Activated CD4-positive, alpha-beta T cell treated with anti-CD3 and anti-CD28 coated beads, Interleukin-2, amount 10 ng/mL, durations not matched to agents 7 days and 5 days (primary cell): ENCODE measurements around the gene ZNF879. TPM values are rescaled to one million over a fixed set of nuclear protein-coding genes. Genes with fewer than 3 reads are reported as not detected.

Experiments used
- CTCF ChIA-PET: fragments of 350-600 bp; sonication (Branson Sonifier 250); formaldehyde crosslinking; loops from one replicate; lab custom pipeline; 2021; ENCODE audit warnings: antibody characterized with exemption; lab: Charles Lee
- POLR2A ChIA-PET: fragments of 350-600 bp; sonication (Branson Sonifier 250); formaldehyde crosslinking; loops from one replicate; lab custom pipeline; 2021; ENCODE audit warnings: antibody characterized with exemption; lab: Charles Lee
- DNase-seq: peaks from one replicate; pipeline ENCODE4 v3.0.0-alpha.2; 2020
- H3K27ac Mint-ChIP-seq: one replicate; pipeline ENCODE4 v1.8.0; 2021; ENCODE audit warnings: mild to moderate bottlenecking, moderate library complexity, mixed read lengths
- H3K27me3 Mint-ChIP-seq: one replicate; pipeline ENCODE4 v1.8.0; 2021; ENCODE audit warnings: mixed read lengths
- H3K36me3 Mint-ChIP-seq: one replicate; pipeline ENCODE4 v1.8.0; 2021; ENCODE audit warnings: low read depth, mixed read lengths
- H3K4me1 Mint-ChIP-seq: one replicate; pipeline ENCODE4 v1.8.0; 2021; ENCODE audit warnings: mixed read lengths
- H3K4me3 Mint-ChIP-seq: one replicate; pipeline ENCODE4 v1.8.0; 2021; ENCODE audit warnings: mild to moderate bottlenecking, moderate library complexity, mixed read lengths
- H3K9me3 Mint-ChIP-seq: one replicate; pipeline ENCODE4 v1.8.0; 2021; ENCODE audit warnings: mixed read lengths
- total RNA-seq, 2 experiments: library from RNA; stranded (reverse); gene quantifications; one replicate each; pipeline ENCODE4 v1.2.3, GENCODE V29; 2021

The ZNF879 gene
- total RNA-seq, 2 experiments from 2014 or later = 4.7 to 5.0 TPM

GRCh38 chr5:179054036-179054785, 30.6 kb downstream of the ZNF879 start:
- ChIA-PET POLR2A (no interaction called here), CTCF (interaction anchor here (0.6 kb wide), 1 partner anchor 448 kb away, joined by 4 read pairs; no protein-coding TSS in a partner anchor)
- peaks cover 1% of the 10 kb centered on the region for H3K36me3 Mint-ChIP-seq
- peaks cover 39% of the 10 kb centered on the region for H3K9me3 Mint-ChIP-seq
- H3K27ac Mint-ChIP-seq = no peak overlapping the region
- peaks cover under 1% of the 10 kb centered on the region for H3K4me1 Mint-ChIP-seq
- no peak for DNase-seq
- H3K27me3 Mint-ChIP-seq = peaks cover 2% of the 10 kb centered on the region
- H3K4me3 Mint-ChIP-seq = no peak overlapping the region

GRCh38 chr5:179054876-179055275, 31.3 kb downstream of the ZNF879 start:
- Mint-ChIP-seq H3K36me3 (peaks cover 8% of the 10 kb centered on the region), H3K4me3 (no peak overlapping the region), H3K27ac (no peak overlapping the region), H3K9me3 (peaks cover 41% of the 10 kb centered on the region), H3K4me1 (peaks cover 7% of the 10 kb centered on the region), H3K27me3 (peaks cover 2% of the 10 kb centered on the region)
- no peak for DNase-seq
- POLR2A ChIA-PET = no interaction called here
- CTCF ChIA-PET = no interaction called here

GRCh38 chr5:179055436-179055835, 31.8 kb downstream of the ZNF879 start:
- peaks cover 10% of the 10 kb centered on the region for H3K4me1 Mint-ChIP-seq
- CTCF ChIA-PET = no interaction called here
- no peak overlapping the region for H3K4me3 Mint-ChIP-seq
- DNase-seq = no peak
- no peak overlapping the region for H3K27ac Mint-ChIP-seq
- POLR2A ChIA-PET = no interaction called here
- H3K27me3 Mint-ChIP-seq = peaks cover 2% of the 10 kb centered on the region
- H3K36me3 Mint-ChIP-seq = peaks cover 11% of the 10 kb centered on the region
- H3K9me3 Mint-ChIP-seq = peaks cover 37% of the 10 kb centered on the region

GRCh38 chr5:179055841-179056240, 32.2 kb downstream of the ZNF879 start:
- H3K27ac Mint-ChIP-seq = no peak overlapping the region

GRCh38 chr5:179060116-179061008, 36.8 kb downstream of the ZNF879 start, which contains the start of gene ZNF354C:
Gene ZNF354C (plus strand): TSS chr5:179060373. CDS start chr5:179062069, 1,696 bp downstream.
- H3K36me3 Mint-ChIP-seq = peaks cover 58% of the 10 kb centered on the region
- POLR2A ChIA-PET = no interaction called here
- H3K4me1 Mint-ChIP-seq = peaks cover 24% of the 10 kb centered on the region
- CTCF ChIA-PET = interaction anchor here (0.8 to 1.3 kb wide), 3 partner anchors 9 to 329 kb away, joined by 3 read pairs; partner anchors contain the start of gene ZNF354A
- peak within 1 kb of the TSS; percentile 96 for H3K27ac Mint-ChIP-seq
- peaks cover 50% of the 10 kb centered on the region for H3K9me3 Mint-ChIP-seq
- peak; percentile 89 for DNase-seq
- peaks cover 2% of the 10 kb centered on the region for H3K27me3 Mint-ChIP-seq
- peak within 1 kb of the TSS; percentile 93 for H3K4me3 Mint-ChIP-seq

More at GRCh38 chr5:179055841-179056240, 32.2 kb downstream of the ZNF879 start:
- Mint-ChIP-seq H3K4me3 (no peak overlapping the region), H3K4me1 (peaks cover 12% of the 10 kb centered on the region), H3K27me3 (peaks cover 2% of the 10 kb centered on the region), H3K36me3 (peaks cover 14% of the 10 kb centered on the region), H3K9me3 (peaks cover 34% of the 10 kb centered on the region)
- DNase-seq = no peak
- POLR2A ChIA-PET = no interaction called here
- CTCF ChIA-PET = no interaction called here

DNA sequence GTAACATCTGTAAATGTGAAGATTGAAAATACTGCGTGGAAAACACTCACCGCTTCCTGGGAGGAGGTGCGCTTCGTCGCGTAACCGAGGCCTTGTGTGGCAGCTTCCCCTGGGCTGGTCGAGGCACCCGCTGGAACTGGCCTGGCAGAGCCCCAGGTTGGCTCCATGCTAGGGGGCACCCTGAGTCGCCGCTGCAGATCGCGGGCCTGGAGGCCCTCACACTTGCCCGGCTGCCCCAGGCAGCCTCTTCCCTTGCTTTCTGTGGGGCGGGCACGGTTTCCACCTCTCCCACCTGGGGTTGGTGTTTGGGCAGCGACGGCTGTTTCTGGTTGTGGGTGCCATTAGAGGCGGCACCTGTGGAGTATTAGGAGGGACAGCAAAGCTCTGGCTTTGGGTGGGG, 37.4 kb downstream of the ZNF879 start:
- ChIA-PET POLR2A (no interaction called here), CTCF (interaction anchor here (1.3 kb wide), 2 partner anchors 9 to 31 kb away, joined by 3 read pairs; no protein-coding TSS in a partner anchor)
- Mint-ChIP-seq H3K36me3 (peaks cover 64% of the 10 kb centered on the region), H3K27ac (peak overlapping the region; percentile 96), H3K4me1 (peaks cover 24% of the 10 kb centered on the region), H3K27me3 (peaks cover 2% of the 10 kb centered on the region), H3K4me3 (peak overlapping the region; percentile 93), H3K9me3 (peaks cover 53% of the 10 kb centered on the region)
- DNase-seq = no peak

DNA sequence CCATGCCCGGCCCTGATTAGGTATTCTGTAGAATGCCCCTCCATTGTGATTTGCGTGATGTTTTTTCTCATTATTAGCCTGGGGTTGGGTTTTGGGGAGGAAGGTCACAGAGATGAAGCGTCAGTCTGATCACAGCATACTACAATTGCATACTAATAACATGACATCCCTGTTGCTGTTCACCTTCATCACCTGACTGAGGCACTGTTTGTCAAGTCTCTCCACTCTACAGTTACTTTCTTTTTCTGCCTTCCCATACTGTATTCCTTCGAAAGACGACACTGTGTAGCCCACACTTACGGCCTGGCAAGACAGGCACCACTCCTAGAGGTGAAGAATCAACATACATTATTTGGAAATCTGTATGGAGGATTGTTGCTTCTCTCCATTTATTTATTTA, 42.1 kb downstream of the ZNF879 start:
- no peak overlapping the region for H3K27ac Mint-ChIP-seq
- H3K4me1 Mint-ChIP-seq = peaks cover 13% of the 10 kb centered on the region
- H3K9me3 Mint-ChIP-seq = peaks cover 71% of the 10 kb centered on the region

DNA sequence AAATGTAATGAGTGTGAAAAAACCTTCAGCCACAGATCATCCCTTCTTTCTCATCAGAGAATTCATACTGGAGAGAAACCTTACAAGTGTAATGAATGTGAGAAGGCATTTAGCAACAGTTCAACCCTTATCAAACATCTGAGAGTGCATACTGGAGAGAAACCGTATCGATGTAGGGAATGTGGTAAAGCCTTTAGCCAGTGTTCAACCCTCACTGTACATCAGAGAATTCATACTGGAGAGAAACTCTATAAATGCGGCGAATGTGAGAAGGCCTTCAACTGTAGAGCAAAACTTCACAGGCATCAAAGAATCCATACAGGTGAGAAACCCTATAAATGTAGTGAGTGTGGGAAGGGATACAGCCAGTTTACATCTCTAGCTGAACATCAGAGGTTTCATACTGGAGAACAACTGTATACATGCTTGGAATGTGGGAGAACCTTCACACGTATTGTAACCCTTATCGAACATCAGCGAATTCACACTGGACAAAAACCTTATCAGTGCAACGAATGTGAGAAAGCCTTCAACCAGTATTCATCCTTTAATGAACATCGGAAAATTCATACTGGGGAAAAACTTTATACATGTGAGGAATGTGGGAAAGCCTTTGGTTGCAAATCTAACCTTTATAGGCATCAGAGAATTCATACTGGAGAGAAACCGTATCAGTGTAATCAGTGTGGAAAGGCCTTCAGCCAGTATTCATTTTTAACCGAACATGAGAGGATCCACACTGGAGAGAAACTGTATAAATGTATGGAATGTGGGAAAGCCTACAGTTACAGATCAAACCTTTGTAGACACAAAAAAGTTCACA, 55.8 kb downstream of the ZNF879 start:
- H3K4me3 Mint-ChIP-seq = no peak overlapping the region
- H3K27me3 Mint-ChIP-seq = no peaks in the 10 kb centered on the region
- peaks cover 66% of the 10 kb centered on the region for H3K36me3 Mint-ChIP-seq
- POLR2A ChIA-PET = no interaction called here
- H3K9me3 Mint-ChIP-seq = peaks cover 74% of the 10 kb centered on the region
- DNase-seq = no peak
- H3K4me1 Mint-ChIP-seq = no peaks in the 10 kb centered on the region
- H3K27ac Mint-ChIP-seq = no peak overlapping the region
- CTCF ChIA-PET = interaction anchor here (0.6 kb wide), 1 partner anchor 57 kb away, joined by 3 read pairs; no protein-coding TSS in a partner anchor

More for the DNA sequence above, 42.1 kb downstream of the ZNF879 start:
- DNase-seq = no peak
- ChIA-PET POLR2A (no interaction called here), CTCF (no interaction called here)
- H3K4me3 Mint-ChIP-seq = no peak overlapping the region
- H3K36me3 Mint-ChIP-seq = peaks cover 92% of the 10 kb centered on the region
- no peaks in the 10 kb centered on the region for H3K27me3 Mint-ChIP-seq

DNA sequence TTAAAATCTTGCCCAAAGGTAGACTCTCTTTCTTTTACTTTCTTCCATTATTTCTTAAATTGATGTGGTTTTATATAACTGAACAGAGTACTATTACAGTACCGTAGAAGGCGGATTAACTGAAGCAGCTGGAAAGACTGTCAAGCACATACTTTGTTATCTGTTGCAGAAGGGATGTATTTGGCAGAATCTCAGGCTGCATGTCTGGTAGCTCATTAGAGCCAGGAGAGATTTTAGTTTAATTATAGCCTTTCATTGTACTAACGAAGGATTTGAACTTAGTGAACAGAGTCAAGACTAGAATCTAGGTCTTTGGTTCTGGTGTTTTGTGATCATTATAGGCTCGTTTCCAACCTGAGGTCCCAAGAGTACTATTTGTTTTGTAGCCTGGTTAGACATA, 57.1 kb downstream of the ZNF879 start:
- Mint-ChIP-seq H3K4me1 (no peaks in the 10 kb centered on the region), H3K4me3 (no peak overlapping the region), H3K27ac (no peak overlapping the region), H3K36me3 (peaks cover 60% of the 10 kb centered on the region), H3K9me3 (peaks cover 72% of the 10 kb centered on the region), H3K27me3 (no peaks in the 10 kb centered on the region)
- CTCF ChIA-PET = interaction anchor here (1.0 to 1.2 kb wide), 2 partner anchors 14 to 112 kb away, joined by 3 read pairs; no protein-coding TSS in a partner anchor
- POLR2A ChIA-PET = no interaction called here
- DNase-seq = no peak

Other genes with a start within 250 kb of the ZNF879 start
- gene ZNF354B, start 163.9 kb upstream of the ZNF879 start, total RNA-seq = 10 to 100 TPM; 16.9 to 17.9 TPM
- under 1 TPM; 0.21 to 0.67 TPM for gene ZFP2, start 127.9 kb upstream of the ZNF879 start, total RNA-seq
- gene ZNF454, start 82.6 kb upstream of the ZNF879 start, total RNA-seq = not detected
- not detected for gene GRM6, start 28.5 kb upstream of the ZNF879 start, total RNA-seq
- 1 to 10 TPM; 6.4 to 7.3 TPM for gene ZNF354C, start 36.6 kb downstream of the ZNF879 start, total RNA-seq